IMR-90 (cell line): Measurements from ENCODE around the gene FMO5. TPM values are rescaled to one million over a fixed set of nuclear protein-coding genes. Genes with fewer than 3 reads are reported as not detected.

Source experiments
- ATAC-seq: fragments of 200-7000 bp; cut with Tn5 transposase; 2 replicates; pipeline ENCODE4 v1.9.1; 2020; ENCODE audit warnings: low read depth, mild to moderate bottlenecking, moderate library complexity
- BruUV-seq: library from RNA; stranded (reverse); fragments of 400-500 nt; replicated peaks from 2 replicates; lab custom pipeline; 2021; lab: Mats Ljungman, UMichigan
- CTCF ChIA-PET: fragments of 300-600 bp; formaldehyde crosslinking; extraction: SDS; loops from one replicate; lab custom pipeline; 2021; ENCODE audit warnings: antibody characterized with exemption; lab: Yijun Ruan, JAX
- POLR2A ChIA-PET: fragments of 300-600 bp; sonication (Branson Sonifier 250); formaldehyde crosslinking; loops from one replicate; lab custom pipeline; 2022; ENCODE audit warnings: antibody characterized with exemption; ENCODE audit not compliant: unreplicated experiment; lab: Charles Lee
- DNase-seq: peaks from one replicate; pipeline ENCODE4 v3.0.0; 2013
- H2AFZ ChIP-seq: replicated peaks from 2 replicates; pipeline ENCODE3; 2013; ENCODE audit warnings: low read length, mild to moderate bottlenecking; ENCODE audit not compliant: poor library complexity
- H2AK5ac ChIP-seq: 2 replicates; pipeline ENCODE4 v1.6.1; 2013; ENCODE audit warnings: low read depth, low read length, inconsistent platforms
- H2AK9ac ChIP-seq: replicated peaks from 2 replicates; pipeline ENCODE3; 2013; ENCODE audit warnings: mild to moderate bottlenecking, low read depth, low read length, moderate library complexity; ENCODE audit not compliant: poor library complexity
- H2BK120ac ChIP-seq: 2 replicates; pipeline ENCODE4 v1.6.1; 2013; ENCODE audit warnings: low read depth, low read length, inconsistent platforms
- H2BK15ac ChIP-seq: 3 replicates; pipeline ENCODE4 v1.6.1; 2013; ENCODE audit warnings: low read depth, low read length, inconsistent platforms
- H2BK20ac ChIP-seq: 2 replicates; pipeline ENCODE4 v1.6.1; 2013; ENCODE audit warnings: low read depth, mild to moderate bottlenecking, inconsistent platforms, low read length, moderate library complexity
- H2BK5ac ChIP-seq: 2 replicates; pipeline ENCODE4 v1.6.1; 2013; ENCODE audit warnings: mild to moderate bottlenecking, low read depth, low read length, inconsistent platforms; ENCODE audit not compliant: poor library complexity, severe bottlenecking
- H3K14ac ChIP-seq: replicated peaks from 2 replicates; pipeline ENCODE4 v1.6.1; 2013; ENCODE audit warnings: low read depth, low read length, inconsistent platforms
- H3K18ac ChIP-seq: 2 replicates; pipeline ENCODE4 v1.6.1; 2013; ENCODE audit warnings: low read depth, low read length, control low read depth
- H3K23ac ChIP-seq: 2 replicates; pipeline ENCODE4 v1.6.1; 2013; ENCODE audit warnings: low read depth, low read length, inconsistent platforms
- H3K27ac ChIP-seq: 2 replicates; pipeline ENCODE4 v1.5.1; 2013; ENCODE audit warnings: mild to moderate bottlenecking, control low read depth, low read length; ENCODE audit not compliant: insufficient read depth
- H3K27me3 ChIP-seq: 2 replicates; pipeline ENCODE4 v1.6.1; 2013; ENCODE audit warnings: low read length; ENCODE audit not compliant: control insufficient read depth, insufficient read depth
- H3K36me3 ChIP-seq: 2 replicates; pipeline ENCODE4 v1.6.1; 2013; ENCODE audit warnings: low read length, mixed read lengths; ENCODE audit not compliant: control insufficient read depth, insufficient read depth
- H3K4ac ChIP-seq: 2 replicates; pipeline ENCODE4 v1.6.1; 2013; ENCODE audit warnings: low read depth, low read length, inconsistent platforms
- H3K4me1 ChIP-seq: 2 replicates; pipeline ENCODE4 v1.6.1; 2013; ENCODE audit warnings: low read length, mixed read lengths; ENCODE audit not compliant: control insufficient read depth, insufficient read depth
- H3K4me2 ChIP-seq: 2 replicates; pipeline ENCODE4 v1.6.1; 2013; ENCODE audit warnings: low read depth, mild to moderate bottlenecking, control low read depth, low read length, moderate library complexity
- H3K4me3 ChIP-seq: 2 replicates; pipeline ENCODE4 v1.5.1; 2013; ENCODE audit warnings: low read depth, mild to moderate bottlenecking, control low read depth, low read length, moderate library complexity; ENCODE audit not compliant: insufficient read depth
- H3K56ac ChIP-seq: 2 replicates; pipeline ENCODE4 v1.6.1; 2013; ENCODE audit warnings: low read length, inconsistent platforms; ENCODE audit not compliant: insufficient read depth; ENCODE audit errors: extremely low read depth
- H3K79me1 ChIP-seq, 2 experiments: 2 replicates each; pipeline ENCODE4 v1.6.1; 2013; ENCODE audit warnings: low read length in 2 of 2, inconsistent platforms in 1 of 2, low read depth in 1 of 2
- H3K9ac ChIP-seq: 2 replicates; pipeline ENCODE4 v1.6.1; 2013; ENCODE audit warnings: low read depth, low read length, control low read depth
- H3K9me1 ChIP-seq: 2 replicates; pipeline ENCODE4 v1.6.1; 2013; ENCODE audit warnings: low read length, inconsistent platforms; ENCODE audit not compliant: insufficient read depth
- H3K9me3 ChIP-seq: 2 replicates; pipeline ENCODE4 v1.6.1; 2013; ENCODE audit warnings: low read length; ENCODE audit not compliant: control insufficient read depth, insufficient read depth
- H4K20me1 ChIP-seq: 2 replicates; pipeline ENCODE4 v1.6.1; 2013; ENCODE audit warnings: low read length, inconsistent platforms; ENCODE audit not compliant: insufficient read depth
- H4K5ac ChIP-seq: 2 replicates; pipeline ENCODE4 v1.6.1; 2013; ENCODE audit warnings: mild to moderate bottlenecking, low read depth, low read length, control low read depth
- H4K8ac ChIP-seq, 2 experiments: 2 replicates each; pipeline ENCODE4 v1.6.1; 2013; ENCODE audit warnings: low read depth in 2 of 2, low read length in 2 of 2, control low read depth in 1 of 2, inconsistent platforms in 1 of 2
- H4K91ac ChIP-seq: 2 replicates; pipeline ENCODE4 v1.6.1; 2013; ENCODE audit warnings: low read depth, low read length, inconsistent platforms; ENCODE audit not compliant: insufficient read depth
- WGBS, 2 experiments: methylation state at CpG; one replicate each; pipeline versions ENCODE4 v1.1.5 to v1.1.7; 2013; ENCODE audit warnings: missing lambda C conversion rate in 2 of 2; ENCODE audit not compliant: insufficient read length in 1 of 2; ENCODE audit errors: extremely low coverage in 2 of 2; 5-methylcytosine and 5-hydroxymethylcytosine counted together
- dilution Hi-C: fragments of 300-500 bp; cut with HindIII; formaldehyde crosslinking; loops from one replicate; pipeline ENCODE4 v1.14.3; 2018; ENCODE audit warnings: low sequenced_read_pairs; ENCODE audit not compliant: unreplicated experiment
- in situ Hi-C: fragments of 300-500 bp; cut with MboI; formaldehyde crosslinking; loops from 3 replicates; pipeline ENCODE4 v1.14.3; 2019; ENCODE audit warnings: low sequenced_read_pairs, inconsistent platforms, mixed read lengths
- intact Hi-C: fragments of 100-400 bp; cut with micrococcal nuclease; formaldehyde crosslinking; loops from 2 replicates; pipeline ENCODE4 v1.10.0; 2022
- polyA plus RNA-seq, 3 experiments: library from polyadenylated mRNA; depleted of rRNA; stranded (reverse); fragments of >200 nt; gene quantifications; 2 replicates each; pipeline ENCODE4 v1.2.3, GENCODE V29; 2012; ENCODE audit warnings: low replicate concordance in 1 of 3
- total RNA-seq: library from RNA; depleted of rRNA; stranded (reverse); fragments of >200 nt; gene quantifications from 2 replicates; pipeline ENCODE4 v1.2.3, GENCODE V29; 2012
- TF ChIP-seq, protein P1 (sequence below): conservative IDR thresholded peaks from 2 replicates; pipeline ENCODE4 v1.5.1; 2012; ENCODE audit warnings: mild to moderate bottlenecking, low read depth, low read length, improper control_type of control experiment
- TF ChIP-seq, protein P2 (sequence below): fragments of 150-350 bp; IDR thresholded peaks from 2 replicates; pipeline ENCODE4 v1.6.1; 2017; ENCODE audit warnings: mild to moderate bottlenecking, antibody characterized with exemption, low read length, low read depth

FMO5 gene
- total and polyA plus RNA-seq, 2 of the 4 experiments (the other 2 are of a cell fraction): 0.36 to 0.51 TPM

DNA sequence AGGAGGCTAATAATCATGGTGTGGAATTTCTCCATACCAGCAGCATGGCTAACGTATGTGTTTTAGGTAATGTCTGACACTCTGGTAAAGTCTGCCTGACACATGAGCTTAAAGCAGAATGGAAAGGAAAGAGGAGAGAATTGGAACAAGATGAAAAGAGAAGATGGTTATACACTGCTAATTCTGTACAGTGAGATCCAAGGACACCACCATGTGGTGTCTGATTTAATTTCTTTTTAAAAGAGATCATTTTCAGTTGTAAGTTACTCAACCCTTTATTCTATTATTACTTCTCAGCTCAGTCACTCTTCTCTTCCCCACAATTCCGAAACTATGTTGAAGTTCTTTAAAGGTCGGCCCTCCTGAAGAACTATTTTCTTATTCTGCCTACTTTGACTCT lies 68.5 kb downstream of the FMO5 start:
- DNase-seq (no peak), ATAC-seq (no peak)
- Histone ChIP-seq H2BK5ac (no peak overlapping the region), H3K14ac (no peak overlapping the region), H2AFZ (no peak overlapping the region), H2AK9ac (no peak overlapping the region), H2AK5ac (no peak overlapping the region), H3K9me1 (peaks cover 5% of the 10 kb centered on the region; the same call in 1 of the 2 replicates), H2BK120ac (no peak overlapping the region), H3K23ac (no peak overlapping the region), H3K4ac (no peak overlapping the region), H3K79me1 (peaks cover 0 to 11% of the 10 kb centered on the region in 2 experiments; a peak in 1 of 4 replicates), H3K27ac (no peak overlapping the region), H3K18ac (no peak overlapping the region), H3K27me3 (no peaks in the 10 kb centered on the region), H3K36me3 (peaks cover 34% of the 10 kb centered on the region), H3K9ac (no peak overlapping the region), H3K4me2 (no peak overlapping the region), H4K91ac (no peak overlapping the region), H2BK15ac (no peak overlapping the region), H2BK20ac (no peak overlapping the region), H4K8ac (no peak overlapping the region), H3K56ac (no peak overlapping the region), H3K9me3 (no peaks in the 10 kb centered on the region), H4K20me1 (no peaks in the 10 kb centered on the region), H4K5ac (no peak overlapping the region), H3K4me3 (no peak overlapping the region), H3K4me1 (no peaks in the 10 kb centered on the region)
- POLR2A ChIA-PET: no interaction called here
- TF ChIP-seq, protein P1, sequence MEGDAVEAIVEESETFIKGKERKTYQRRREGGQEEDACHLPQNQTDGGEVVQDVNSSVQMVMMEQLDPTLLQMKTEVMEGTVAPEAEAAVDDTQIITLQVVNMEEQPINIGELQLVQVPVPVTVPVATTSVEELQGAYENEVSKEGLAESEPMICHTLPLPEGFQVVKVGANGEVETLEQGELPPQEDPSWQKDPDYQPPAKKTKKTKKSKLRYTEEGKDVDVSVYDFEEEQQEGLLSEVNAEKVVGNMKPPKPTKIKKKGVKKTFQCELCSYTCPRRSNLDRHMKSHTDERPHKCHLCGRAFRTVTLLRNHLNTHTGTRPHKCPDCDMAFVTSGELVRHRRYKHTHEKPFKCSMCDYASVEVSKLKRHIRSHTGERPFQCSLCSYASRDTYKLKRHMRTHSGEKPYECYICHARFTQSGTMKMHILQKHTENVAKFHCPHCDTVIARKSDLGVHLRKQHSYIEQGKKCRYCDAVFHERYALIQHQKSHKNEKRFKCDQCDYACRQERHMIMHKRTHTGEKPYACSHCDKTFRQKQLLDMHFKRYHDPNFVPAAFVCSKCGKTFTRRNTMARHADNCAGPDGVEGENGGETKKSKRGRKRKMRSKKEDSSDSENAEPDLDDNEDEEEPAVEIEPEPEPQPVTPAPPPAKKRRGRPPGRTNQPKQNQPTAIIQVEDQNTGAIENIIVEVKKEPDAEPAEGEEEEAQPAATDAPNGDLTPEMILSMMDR: no peak
- TF ChIP-seq, protein P2, sequence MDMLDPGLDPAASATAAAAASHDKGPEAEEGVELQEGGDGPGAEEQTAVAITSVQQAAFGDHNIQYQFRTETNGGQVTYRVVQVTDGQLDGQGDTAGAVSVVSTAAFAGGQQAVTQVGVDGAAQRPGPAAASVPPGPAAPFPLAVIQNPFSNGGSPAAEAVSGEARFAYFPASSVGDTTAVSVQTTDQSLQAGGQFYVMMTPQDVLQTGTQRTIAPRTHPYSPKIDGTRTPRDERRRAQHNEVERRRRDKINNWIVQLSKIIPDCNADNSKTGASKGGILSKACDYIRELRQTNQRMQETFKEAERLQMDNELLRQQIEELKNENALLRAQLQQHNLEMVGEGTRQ: no peak
- intact Hi-C loops (no loop called here), dilution Hi-C loops (no loop called here), in situ Hi-C loops (no loop called here)
- CTCF ChIA-PET: no interaction called here
- no TSS peak for BruUV-seq
- WGBS, 2 experiments: 100% methylated on average over 1 of the region's 3 CpGs; no CpG with 5 or more reads in 1 of the 2 experiments
